Measurements from ENCODE around the gene ESRRB.

The ESRRB gene

GRCh38 chr14:76389841-76390240 is 13.9 kb downstream of the ESRRB start:
- Histone ChIP-seq H3K4me2 (ENCODE audit: low read length) (no peak overlapping the region), H3K9ac (ENCODE audit: low read length) (no peak overlapping the region), H3K79me2 (ENCODE audit: control insufficient read depth, insufficient read depth, low read length) (no peaks in the 10 kb centered on the region), H3K56ac (ENCODE audit: low read length) (no peak overlapping the region), H3K4ac (ENCODE audit: low read depth, low read length) (no peak overlapping the region), H3K27ac (ENCODE audit: low read depth, low read length) (no peak overlapping the region), H2BK5ac (ENCODE audit: low read length) (no peak overlapping the region), H3K4me1 (ENCODE audit: control insufficient read depth, low read depth, low read length) (no peaks in the 10 kb centered on the region), H3K23ac (ENCODE audit: low read length) (no peak overlapping the region), H2BK120ac (ENCODE audit: low read depth, low read length) (no peak overlapping the region), H3K4me3 (ENCODE audit: low read length) (no peak overlapping the region), H4K8ac (ENCODE audit: low read depth, low read length) (no peak overlapping the region), H3K79me1 (ENCODE audit: low read length) (no peaks in the 10 kb centered on the region), H2BK15ac (replicated peaks; ENCODE audit: low read depth) (no peak overlapping the region), H3K36me3 (ENCODE audit: control insufficient read depth, insufficient read depth, low read length) (no peaks in the 10 kb centered on the region), H4K5ac (ENCODE audit: low read length) (no peak overlapping the region), H2AK5ac (ENCODE audit: low read length) (no peak overlapping the region), H3K18ac (ENCODE audit: low read length) (no peak overlapping the region), H3K27me3 (ENCODE audit: insufficient read depth, low read length, poor library complexity) (no peaks in the 10 kb centered on the region)
- DNase-seq: no peak
- no CpG with 5 or more reads among the region's 9 CpGs for WGBS (ENCODE audit: extremely low coverage, insufficient coverage, low lambda C conversion rate)

GRCh38 chr14:76390621-76391020 is 14.7 kb downstream of the ESRRB start:
- H3K18ac ChIP-seq (ENCODE audit: low read length): no peak overlapping the region
- no peak overlapping the region for H3K56ac ChIP-seq (ENCODE audit: low read length)
- no peaks in the 10 kb centered on the region for H3K27me3 ChIP-seq (ENCODE audit: insufficient read depth, low read length, poor library complexity)
- H3K79me2 ChIP-seq (ENCODE audit: control insufficient read depth, insufficient read depth, low read length): no peaks in the 10 kb centered on the region
- no peaks in the 10 kb centered on the region for H3K79me1 ChIP-seq (ENCODE audit: low read length)
- DNase-seq: no peak
- H2BK15ac ChIP-seq (replicated peaks; ENCODE audit: low read depth): no peak overlapping the region
- H3K23ac ChIP-seq (ENCODE audit: low read length): no peak overlapping the region
- H3K4me1 ChIP-seq (ENCODE audit: control insufficient read depth, low read depth, low read length): no peaks in the 10 kb centered on the region
- H3K4me3 ChIP-seq (ENCODE audit: low read length): no peak overlapping the region
- no CpG with 5 or more reads among the region's 7 CpGs for WGBS (ENCODE audit: extremely low coverage, insufficient coverage, low lambda C conversion rate)
- no peak overlapping the region for H3K9ac ChIP-seq (ENCODE audit: low read length)
- no peak overlapping the region for H2AK5ac ChIP-seq (ENCODE audit: low read length)
- H4K5ac ChIP-seq (ENCODE audit: low read length): no peak overlapping the region
- H2BK5ac ChIP-seq (ENCODE audit: low read length): no peak overlapping the region
- H3K4ac ChIP-seq (ENCODE audit: low read depth, low read length): no peak overlapping the region
- no peak overlapping the region for H4K8ac ChIP-seq (ENCODE audit: low read depth, low read length)
- no peaks in the 10 kb centered on the region for H3K36me3 ChIP-seq (ENCODE audit: control insufficient read depth, insufficient read depth, low read length)
- H3K27ac ChIP-seq (ENCODE audit: low read depth, low read length): no peak overlapping the region
- H2BK120ac ChIP-seq (ENCODE audit: low read depth, low read length): no peak overlapping the region
- H3K4me2 ChIP-seq (ENCODE audit: low read length): no peak overlapping the region

GRCh38 chr14:76391981-76392690 is 16.2 kb downstream of the ESRRB start:
- Histone ChIP-seq H4K8ac (ENCODE audit: low read depth, low read length) (no peak overlapping the region), H2BK5ac (ENCODE audit: low read length) (no peak overlapping the region), H3K27ac (ENCODE audit: low read depth, low read length) (no peak overlapping the region), H3K79me1 (ENCODE audit: low read length) (no peaks in the 10 kb centered on the region), H3K56ac (ENCODE audit: low read length) (no peak overlapping the region), H3K79me2 (ENCODE audit: control insufficient read depth, insufficient read depth, low read length) (no peaks in the 10 kb centered on the region), H2AK5ac (ENCODE audit: low read length) (no peak overlapping the region), H3K4me1 (ENCODE audit: control insufficient read depth, low read depth, low read length) (no peaks in the 10 kb centered on the region), H3K23ac (ENCODE audit: low read length) (no peak overlapping the region), H3K4ac (ENCODE audit: low read depth, low read length) (no peak overlapping the region), H2BK15ac (replicated peaks; ENCODE audit: low read depth) (no peak overlapping the region), H3K4me2 (ENCODE audit: low read length) (no peak overlapping the region), H4K5ac (ENCODE audit: low read length) (no peak overlapping the region), H3K36me3 (ENCODE audit: control insufficient read depth, insufficient read depth, low read length) (no peaks in the 10 kb centered on the region), H3K9ac (ENCODE audit: low read length) (no peak overlapping the region), H2BK120ac (ENCODE audit: low read depth, low read length) (no peak overlapping the region), H3K27me3 (ENCODE audit: insufficient read depth, low read length, poor library complexity) (no peaks in the 10 kb centered on the region), H3K4me3 (ENCODE audit: low read length) (no peak overlapping the region), H3K18ac (ENCODE audit: low read length) (no peak overlapping the region)
- no CpG with 5 or more reads among the region's 12 CpGs for WGBS (ENCODE audit: extremely low coverage, insufficient coverage, low lambda C conversion rate)
- no peak for DNase-seq

- H3K23ac ChIP-seq (ENCODE audit: low read length): no peak overlapping the region
- no peak overlapping the region for H3K4me3 ChIP-seq (ENCODE audit: low read length)
- no peaks in the 10 kb centered on the region for H3K36me3 ChIP-seq (ENCODE audit: control insufficient read depth, insufficient read depth, low read length)
- H3K56ac ChIP-seq (ENCODE audit: low read length): no peak overlapping the region
- no peak overlapping the region for H4K8ac ChIP-seq (ENCODE audit: low read depth, low read length)
- H2BK5ac ChIP-seq (ENCODE audit: low read length): no peak overlapping the region
- no peaks in the 10 kb centered on the region for H3K27me3 ChIP-seq (ENCODE audit: insufficient read depth, low read length, poor library complexity)
- no peak overlapping the region for H3K4ac ChIP-seq (ENCODE audit: low read depth, low read length)
- no peaks in the 10 kb centered on the region for H3K4me1 ChIP-seq (ENCODE audit: control insufficient read depth, low read depth, low read length)
- H2BK120ac ChIP-seq (ENCODE audit: low read depth, low read length): no peak overlapping the region
- no peak for DNase-seq
- H3K27ac ChIP-seq (ENCODE audit: low read depth, low read length): no peak overlapping the region
- H2BK15ac ChIP-seq (replicated peaks; ENCODE audit: low read depth): no peak overlapping the region
- no CpG with 5 or more reads among the region's 5 CpGs for WGBS (ENCODE audit: extremely low coverage, insufficient coverage, low lambda C conversion rate)
- no peak overlapping the region for H2AK5ac ChIP-seq (ENCODE audit: low read length)
- H3K18ac ChIP-seq (ENCODE audit: low read length): no peak overlapping the region
- no peaks in the 10 kb centered on the region for H3K79me2 ChIP-seq (ENCODE audit: control insufficient read depth, insufficient read depth, low read length)
- H3K4me2 ChIP-seq (ENCODE audit: low read length): no peak overlapping the region
- no peak overlapping the region for H4K5ac ChIP-seq (ENCODE audit: low read length)
- no peaks in the 10 kb centered on the region for H3K79me1 ChIP-seq (ENCODE audit: low read length)
- H3K9ac ChIP-seq (ENCODE audit: low read length): no peak overlapping the region
These were observed 18.6 kb downstream of the ESRRB start for GRCh38 chr14:76394569-76394968.

GRCh38 chr14:76395161-76395560 is 19.2 kb downstream of the ESRRB start:
- peak overlapping the region; percentile 7 for H3K23ac ChIP-seq (ENCODE audit: low read length)
- no peak overlapping the region for H4K8ac ChIP-seq (ENCODE audit: low read depth, low read length)
- WGBS (ENCODE audit: extremely low coverage, insufficient coverage, low lambda C conversion rate): no CpG with 5 or more reads among the region's 8 CpGs
- no peak overlapping the region for H2BK15ac ChIP-seq (replicated peaks; ENCODE audit: low read depth)
- H3K36me3 ChIP-seq (ENCODE audit: control insufficient read depth, insufficient read depth, low read length): no peaks in the 10 kb centered on the region
- H3K4ac ChIP-seq (ENCODE audit: low read depth, low read length): no peak overlapping the region
- no peaks in the 10 kb centered on the region for H3K79me2 ChIP-seq (ENCODE audit: control insufficient read depth, insufficient read depth, low read length)
- H3K9ac ChIP-seq (ENCODE audit: low read length): no peak overlapping the region
- no peak overlapping the region for H2BK5ac ChIP-seq (ENCODE audit: low read length)
- H3K79me1 ChIP-seq (ENCODE audit: low read length): no peaks in the 10 kb centered on the region
- no peak overlapping the region for H3K56ac ChIP-seq (ENCODE audit: low read length)
- no peak for DNase-seq
- H3K18ac ChIP-seq (ENCODE audit: low read length): no peak overlapping the region
- no peak overlapping the region for H2AK5ac ChIP-seq (ENCODE audit: low read length)
- H3K4me1 ChIP-seq (ENCODE audit: control insufficient read depth, low read depth, low read length): no peaks in the 10 kb centered on the region
- no peak overlapping the region for H2BK120ac ChIP-seq (ENCODE audit: low read depth, low read length)
- H3K27me3 ChIP-seq (ENCODE audit: insufficient read depth, low read length, poor library complexity): no peaks in the 10 kb centered on the region
- no peak overlapping the region for H3K27ac ChIP-seq (ENCODE audit: low read depth, low read length)
- H3K4me2 ChIP-seq (ENCODE audit: low read length): no peak overlapping the region
- no peak overlapping the region for H4K5ac ChIP-seq (ENCODE audit: low read length)
- H3K4me3 ChIP-seq (ENCODE audit: low read length): no peak overlapping the region

- H2AK5ac ChIP-seq (ENCODE audit: low read length): no peak overlapping the region
- H2BK15ac ChIP-seq (replicated peaks; ENCODE audit: low read depth): no peak overlapping the region
- no peaks in the 10 kb centered on the region for H3K79me1 ChIP-seq (ENCODE audit: low read length)
- no peak overlapping the region for H4K5ac ChIP-seq (ENCODE audit: low read length)
- WGBS (ENCODE audit: extremely low coverage, insufficient coverage, low lambda C conversion rate): no CpG with 5 or more reads among the region's 19 CpGs
- H3K79me2 ChIP-seq (ENCODE audit: control insufficient read depth, insufficient read depth, low read length): no peaks in the 10 kb centered on the region
- H3K4ac ChIP-seq (ENCODE audit: low read depth, low read length): no peak overlapping the region
- no peaks in the 10 kb centered on the region for H3K36me3 ChIP-seq (ENCODE audit: control insufficient read depth, insufficient read depth, low read length)
- H3K23ac ChIP-seq (ENCODE audit: low read length): no peak overlapping the region
- no peak overlapping the region for H3K9ac ChIP-seq (ENCODE audit: low read length)
- no peak overlapping the region for H3K4me3 ChIP-seq (ENCODE audit: low read length)
- no peak overlapping the region for H3K18ac ChIP-seq (ENCODE audit: low read length)
- H3K27me3 ChIP-seq (ENCODE audit: insufficient read depth, low read length, poor library complexity): no peaks in the 10 kb centered on the region
- no peak overlapping the region for H3K56ac ChIP-seq (ENCODE audit: low read length)
- no peak overlapping the region for H2BK5ac ChIP-seq (ENCODE audit: low read length)
- no peak overlapping the region for H3K27ac ChIP-seq (ENCODE audit: low read depth, low read length)
- no peak overlapping the region for H4K8ac ChIP-seq (ENCODE audit: low read depth, low read length)
- DNase-seq: no peak
- H2BK120ac ChIP-seq (ENCODE audit: low read depth, low read length): no peak overlapping the region
- no peaks in the 10 kb centered on the region for H3K4me1 ChIP-seq (ENCODE audit: control insufficient read depth, low read depth, low read length)
- no peak overlapping the region for H3K4me2 ChIP-seq (ENCODE audit: low read length)
These were observed 20.8 kb downstream of the ESRRB start for GRCh38 chr14:76396714-76397187.

All from mesendoderm (in vitro differentiated cells).